Retinal pigment epithelial cell (primary cell): ENCODE results near the gene SOX5.
A peak's percentile ranks its signal among the peaks of the same experiment; 100 is the strongest.

Source experiments
- DNase-seq: peaks from one replicate; pipeline ENCODE4 v3.0.0-alpha.2; 2010; ENCODE audit warnings: low read depth
- H3K4me3 ChIP-seq: 2 replicates; pipeline ENCODE4 v1.5.1; 2011; ENCODE audit warnings: mild to moderate bottlenecking, low read length, control low read depth, moderate library complexity
- TF ChIP-seq, protein P1 (sequence below): conservative IDR thresholded peaks from 2 replicates; pipeline ENCODE4 v1.5.1; 2011; ENCODE audit warnings: low read depth, low read length, control low read depth, inconsistent platforms

Gene SOX5

DNA sequence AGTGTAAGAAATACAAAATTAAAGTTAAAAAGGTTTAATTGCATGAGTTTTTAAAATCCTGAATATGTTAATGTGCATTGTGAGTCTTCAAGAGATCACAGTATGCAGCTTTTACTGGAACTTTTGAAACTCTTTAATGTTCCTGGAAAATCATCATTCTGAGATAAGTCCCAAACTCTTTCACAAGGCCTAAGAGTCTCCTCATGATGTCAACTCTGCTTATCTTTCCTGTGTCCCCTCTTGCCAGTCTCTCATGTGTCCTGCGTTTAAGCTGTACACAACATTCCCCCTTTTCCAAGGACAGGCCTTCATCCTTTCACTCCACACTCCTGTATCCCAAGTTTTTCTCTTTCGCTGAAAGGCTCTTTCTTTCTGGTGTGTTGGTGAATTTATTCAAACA is 380.1 kb downstream of the SOX5 start:
- TF ChIP-seq, protein P1, sequence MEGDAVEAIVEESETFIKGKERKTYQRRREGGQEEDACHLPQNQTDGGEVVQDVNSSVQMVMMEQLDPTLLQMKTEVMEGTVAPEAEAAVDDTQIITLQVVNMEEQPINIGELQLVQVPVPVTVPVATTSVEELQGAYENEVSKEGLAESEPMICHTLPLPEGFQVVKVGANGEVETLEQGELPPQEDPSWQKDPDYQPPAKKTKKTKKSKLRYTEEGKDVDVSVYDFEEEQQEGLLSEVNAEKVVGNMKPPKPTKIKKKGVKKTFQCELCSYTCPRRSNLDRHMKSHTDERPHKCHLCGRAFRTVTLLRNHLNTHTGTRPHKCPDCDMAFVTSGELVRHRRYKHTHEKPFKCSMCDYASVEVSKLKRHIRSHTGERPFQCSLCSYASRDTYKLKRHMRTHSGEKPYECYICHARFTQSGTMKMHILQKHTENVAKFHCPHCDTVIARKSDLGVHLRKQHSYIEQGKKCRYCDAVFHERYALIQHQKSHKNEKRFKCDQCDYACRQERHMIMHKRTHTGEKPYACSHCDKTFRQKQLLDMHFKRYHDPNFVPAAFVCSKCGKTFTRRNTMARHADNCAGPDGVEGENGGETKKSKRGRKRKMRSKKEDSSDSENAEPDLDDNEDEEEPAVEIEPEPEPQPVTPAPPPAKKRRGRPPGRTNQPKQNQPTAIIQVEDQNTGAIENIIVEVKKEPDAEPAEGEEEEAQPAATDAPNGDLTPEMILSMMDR = no peak
- DNase-seq = no peak
- H3K4me3 ChIP-seq = no peak overlapping the region

DNA sequence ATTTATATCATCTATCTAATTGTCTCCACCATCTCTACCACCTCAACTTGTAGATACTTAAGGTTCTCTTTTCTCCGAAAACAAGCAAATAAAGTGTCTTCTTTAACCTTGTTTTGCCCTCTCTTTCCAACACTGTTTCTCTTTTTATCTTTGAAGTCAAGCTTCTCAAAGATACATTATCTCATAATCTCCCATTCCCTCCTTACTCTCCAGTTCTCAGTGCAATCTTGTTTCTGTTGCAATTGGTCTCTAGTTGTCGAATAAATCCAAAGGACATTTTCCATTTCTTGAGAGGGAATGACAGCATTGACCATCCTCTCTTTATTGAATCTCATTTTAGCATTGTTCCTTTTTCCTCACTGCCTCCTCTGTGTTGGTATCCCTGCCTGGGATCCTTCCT is 383.3 kb downstream of the SOX5 start:
- no peak overlapping the region for H3K4me3 ChIP-seq
- no peak for DNase-seq
- TF ChIP-seq, protein P1 = no peak

DNA sequence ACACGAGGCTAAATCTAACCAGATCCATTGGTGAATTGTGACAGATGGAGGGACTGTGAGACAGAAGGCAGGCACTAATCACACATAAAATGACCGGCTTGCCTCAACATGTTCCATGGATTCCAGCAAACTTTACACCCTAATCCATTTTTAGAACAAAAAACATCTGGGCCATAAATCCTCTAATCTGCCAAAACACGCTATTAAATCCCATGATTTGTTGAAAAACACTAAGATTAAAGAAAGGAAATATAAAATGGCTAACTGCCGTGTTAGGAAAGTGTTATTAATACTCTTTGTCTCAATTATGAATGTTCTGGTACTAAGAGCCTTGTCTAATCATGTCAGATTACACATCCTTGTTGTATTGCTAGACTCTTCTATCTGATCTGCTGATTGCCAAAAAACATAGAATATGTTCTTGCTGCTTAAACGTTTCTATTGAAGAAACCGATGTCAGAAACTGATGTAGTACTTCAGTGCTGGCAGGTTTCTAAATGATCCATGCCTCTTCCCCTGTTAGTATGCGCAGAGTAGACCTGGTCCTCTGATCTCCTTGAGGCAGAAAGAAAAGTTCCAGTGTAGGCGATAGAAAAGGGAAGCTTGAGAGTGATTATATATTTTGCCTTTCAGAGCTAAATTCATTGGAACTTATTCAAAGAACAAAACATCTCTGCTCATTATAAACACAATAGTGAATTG is 384.9 kb downstream of the SOX5 start:
- no peak overlapping the region for H3K4me3 ChIP-seq
- no peak for DNase-seq
- TF ChIP-seq, protein P1 = no peak

GRCh38 chr12:23561364-23562345 is 387.8 kb downstream of the SOX5 start:
- TF ChIP-seq, protein P1 = no peak
- DNase-seq = peak; percentile 66

GRCh38 chr12:23560611-23561010 is 388.9 kb downstream of the SOX5 start:
- no peak overlapping the region for H3K4me3 ChIP-seq
- TF ChIP-seq, protein P1 = no peak
- no peak for DNase-seq

More at GRCh38 chr12:23561364-23562345, 387.8 kb downstream of the SOX5 start:
- no peak overlapping the region for H3K4me3 ChIP-seq

GRCh38 chr12:23559268-23559753 is 390.2 kb downstream of the SOX5 start:
- TF ChIP-seq, protein P1 = no peak
- DNase-seq = no peak

More at GRCh38 chr12:23559268-23559753, 390.2 kb downstream of the SOX5 start:
- H3K4me3 ChIP-seq = no peak overlapping the region
